ENCODE data around the gene ST6GAL1. TPM values are rescaled to one million over a fixed set of nuclear protein-coding genes. Genes with fewer than 3 reads are reported as not detected.
"Not testable (repeated sequence)": the region's sequence is repeated elsewhere in the genome, so short reads cannot be mapped to it uniquely, and the experiment has no call there.

Gene ST6GAL1
- total RNA-seq, 2 experiments from 2014 or later, result 101 to 104 TPM

DNA sequence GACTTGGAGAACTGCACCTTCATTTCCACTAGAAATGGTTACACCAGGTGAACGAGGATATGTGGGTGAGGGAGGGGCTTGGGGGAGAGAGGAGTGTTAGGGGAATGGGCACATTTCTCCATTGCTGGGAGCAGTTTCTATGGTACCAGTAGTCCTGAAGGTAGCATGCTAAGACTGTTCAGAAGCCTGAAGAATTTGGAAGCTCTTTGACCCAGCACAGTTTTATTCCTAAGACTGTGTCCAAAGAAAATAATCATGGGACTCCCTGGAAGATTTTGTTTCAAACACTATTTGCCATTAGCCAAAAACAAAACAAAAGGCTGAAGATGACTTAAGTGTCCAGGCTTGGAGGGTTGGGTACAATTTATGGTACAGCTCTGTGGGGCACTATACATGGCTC is 32.1 kb downstream of the ST6GAL1 start:
- ChIA-PET POLR2A (no interaction called here), CTCF (interaction anchor here (1.1 kb wide), 1 partner anchor 177 kb away, joined by 3 read pairs; the partner anchor contains the start of gene RPL39L)

DNA sequence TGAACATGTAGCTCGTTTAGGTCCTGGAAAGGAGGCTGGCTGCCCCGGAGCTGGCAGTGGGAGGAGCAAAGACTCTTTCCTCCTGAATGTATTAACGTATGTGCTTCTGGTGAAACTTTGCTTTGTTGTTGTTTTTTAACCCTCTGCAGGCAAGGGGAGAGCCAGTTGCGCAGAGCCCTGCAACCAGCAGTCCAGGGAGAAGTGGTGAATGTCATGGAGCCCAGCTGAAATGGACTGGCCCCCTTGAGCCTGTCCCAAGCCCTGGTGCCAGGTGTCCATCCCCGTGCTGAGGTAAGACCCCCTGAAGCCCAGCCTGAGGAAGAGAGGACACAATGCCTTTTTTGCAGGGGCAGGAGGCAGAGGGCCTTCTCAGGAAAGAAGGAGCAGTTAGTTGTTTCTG is 33.3 kb downstream of the ST6GAL1 start:
- CTCF ChIA-PET, result interaction anchor here (0.6 kb wide), 1 partner anchor 23 kb away, joined by 4 read pairs; no protein-coding TSS in a partner anchor
- POLR2A ChIA-PET, result no interaction called here

DNA sequence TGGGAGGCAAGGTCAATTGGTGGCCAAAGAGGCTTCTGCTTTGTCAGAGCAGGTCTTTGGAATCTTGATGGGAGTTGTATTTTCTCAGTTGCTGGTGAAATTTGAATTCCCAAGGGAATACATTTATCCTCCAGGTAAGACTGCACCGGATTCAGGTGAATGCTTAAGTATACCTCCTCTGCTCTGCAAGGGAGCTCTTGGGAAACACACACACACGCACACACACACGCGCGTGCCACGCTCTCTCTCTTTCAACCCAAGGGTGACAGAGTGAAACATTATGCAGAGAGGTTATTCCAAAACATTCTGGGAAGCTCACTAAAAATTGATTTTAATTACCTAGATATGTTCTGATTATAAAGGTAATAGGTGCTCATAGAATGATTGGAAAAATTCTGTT is 33.7 kb downstream of the ST6GAL1 start:
- POLR2A ChIA-PET, result no interaction called here
- CTCF ChIA-PET, result interaction anchor here (0.6 kb wide), 1 partner anchor 23 kb away, joined by 4 read pairs; no protein-coding TSS in a partner anchor

DNA sequence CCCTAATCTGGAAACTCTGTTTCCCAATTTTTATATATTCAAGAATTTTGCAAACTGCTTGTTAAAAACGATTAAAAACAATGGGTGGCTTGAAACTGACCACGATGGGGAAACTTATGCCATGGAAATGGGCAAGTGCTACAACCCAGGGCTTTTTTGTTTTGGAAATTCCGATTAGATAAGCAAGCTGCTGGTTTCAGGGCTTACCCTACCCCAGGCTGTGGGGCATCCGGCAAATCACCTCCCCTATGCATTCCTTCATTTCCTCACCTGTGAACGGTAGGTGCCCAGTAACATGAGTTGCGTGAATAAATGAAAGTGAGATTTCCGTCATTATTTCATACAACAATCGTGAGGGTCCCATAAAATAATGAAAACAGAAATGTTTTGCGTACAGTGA is 34.3 kb downstream of the ST6GAL1 start:
- POLR2A ChIA-PET, result no interaction called here
- CTCF ChIA-PET, result no interaction called here

DNA sequence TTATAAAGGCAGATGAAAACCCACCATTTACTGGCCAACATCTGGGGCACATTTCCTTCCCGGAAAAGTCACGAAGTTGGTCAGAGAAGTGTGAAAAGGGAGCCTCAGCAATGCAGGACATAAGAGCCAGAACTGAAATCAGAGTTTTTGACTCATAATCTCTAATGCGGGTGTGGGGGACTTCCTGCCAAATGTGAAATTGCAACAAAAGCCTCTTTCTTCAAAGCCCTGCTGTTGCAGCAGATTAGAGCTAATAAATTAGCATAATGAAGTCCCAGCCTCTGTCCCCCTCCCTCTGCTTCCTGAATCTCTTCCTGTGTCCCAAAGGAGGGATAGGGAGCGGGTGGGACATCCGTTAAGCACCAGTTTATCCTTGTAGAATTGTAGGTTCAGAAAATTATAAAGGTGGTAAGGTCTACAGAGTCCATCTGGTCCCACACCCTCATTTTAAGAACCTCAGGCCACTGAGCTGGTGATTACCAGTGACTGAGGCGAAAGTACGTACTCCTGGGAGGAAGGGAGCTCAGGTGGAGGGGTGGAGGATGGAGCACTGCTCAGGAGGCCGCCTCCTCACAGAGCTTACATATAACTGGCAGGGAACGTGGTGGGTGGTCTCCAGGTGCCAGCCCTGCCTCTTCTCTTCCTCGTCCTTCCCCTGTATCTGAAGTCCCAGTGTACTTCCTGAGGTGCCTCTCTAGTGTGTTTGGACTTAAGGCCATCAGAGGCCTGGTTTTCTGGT is 35.0 kb downstream of the ST6GAL1 start:
- CTCF ChIA-PET, result no interaction called here

DNA sequence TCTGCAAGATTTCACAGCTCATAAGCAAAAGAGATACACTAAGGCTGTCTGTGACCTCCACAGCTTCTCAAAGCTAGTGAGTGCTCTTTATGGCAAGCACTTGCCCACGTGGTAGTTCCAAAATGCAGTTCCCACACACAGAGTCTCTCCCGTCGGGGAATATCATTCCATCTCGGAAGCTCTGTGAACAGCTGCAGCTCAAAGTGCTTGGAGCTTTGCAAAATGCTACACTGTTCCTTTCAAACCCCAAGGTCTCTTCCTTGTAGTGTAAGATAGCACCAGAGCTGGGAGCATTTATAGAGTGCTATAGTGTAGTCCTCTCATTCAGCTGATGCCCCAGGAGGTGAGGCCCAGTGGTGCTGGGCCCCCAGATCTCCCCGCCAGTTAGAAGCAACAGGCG is 36.1 kb downstream of the ST6GAL1 start:
- CTCF ChIA-PET, result interaction anchor here (0.9 kb wide), 1 partner anchor 13 kb away, joined by 3 read pairs; no protein-coding TSS in a partner anchor
- POLR2A ChIA-PET, result no interaction called here

More for the DNA sequence above, 35.0 kb downstream of the ST6GAL1 start:
- POLR2A ChIA-PET, result no interaction called here

DNA sequence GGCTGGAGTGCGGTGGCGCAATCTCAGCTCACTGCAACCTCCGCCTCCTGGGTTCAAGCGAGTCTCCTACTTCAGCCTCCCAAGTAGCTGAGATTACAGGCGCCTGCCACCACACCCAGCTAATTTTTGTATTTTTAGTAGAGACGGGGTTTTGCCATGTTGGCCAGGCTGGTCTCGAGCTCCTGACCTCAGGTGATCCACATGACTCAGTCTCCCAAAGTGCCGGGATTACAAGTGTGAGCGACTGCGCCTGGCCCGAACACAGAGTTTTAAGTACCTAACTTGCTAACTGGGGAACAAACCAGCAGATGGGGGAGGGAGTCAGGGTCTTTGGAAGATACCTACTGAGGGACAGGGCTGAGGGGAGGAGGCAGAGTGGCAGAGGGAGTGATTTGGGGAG is 36.9 kb downstream of the ST6GAL1 start:
- CTCF ChIA-PET, result interaction anchor here (0.9 kb wide), 1 partner anchor 12 kb away, joined by 3 read pairs; no protein-coding TSS in a partner anchor
- POLR2A ChIA-PET, result not testable (repeated sequence)

DNA sequence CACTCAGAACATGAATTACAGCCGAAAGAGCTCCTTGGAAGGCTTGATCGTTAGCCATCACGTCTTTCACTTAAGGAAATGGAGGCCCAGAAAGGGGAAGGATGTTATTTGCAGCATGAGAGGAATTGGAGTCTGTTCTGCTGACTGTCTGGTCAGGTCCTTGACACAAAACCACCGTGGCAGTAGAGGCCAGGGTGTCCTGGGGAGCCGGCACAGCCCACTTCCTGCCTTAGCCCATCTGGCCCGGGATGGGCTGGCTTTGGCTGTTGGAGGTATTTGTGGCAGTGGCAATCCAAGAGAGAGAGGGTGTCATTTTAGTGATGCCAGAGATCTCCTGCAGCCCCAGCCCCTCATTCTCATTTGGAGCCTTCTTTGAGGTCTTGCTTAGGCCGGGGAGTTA is 37.4 kb downstream of the ST6GAL1 start:
- ChIA-PET POLR2A (no interaction called here), CTCF (no interaction called here)

DNA sequence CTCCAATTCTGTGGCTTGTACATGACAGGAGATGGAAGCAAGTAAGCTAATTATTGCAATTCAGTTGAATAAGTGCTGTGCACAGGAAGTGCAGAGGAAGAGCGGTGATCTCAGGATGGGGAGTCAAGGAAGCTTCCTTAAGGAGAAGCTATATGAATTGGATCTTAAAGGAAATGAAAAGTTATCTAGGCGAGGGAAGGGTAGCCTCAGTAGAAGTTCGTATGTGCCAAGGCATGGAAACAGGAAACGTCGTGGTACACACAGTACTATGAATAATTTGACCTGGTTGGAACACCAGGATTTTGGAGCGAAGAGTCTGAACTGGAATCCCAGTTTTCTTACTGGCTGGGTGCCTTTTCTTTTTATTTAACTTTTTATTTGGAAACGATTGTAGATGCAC is 39.3 kb downstream of the ST6GAL1 start:
- POLR2A ChIA-PET, result no interaction called here
- CTCF ChIA-PET, result interaction anchor here (0.7 to 1.0 kb wide), 2 partner anchors 121 to 1784 kb away, joined by 4 read pairs; no protein-coding TSS in a partner anchor

DNA sequence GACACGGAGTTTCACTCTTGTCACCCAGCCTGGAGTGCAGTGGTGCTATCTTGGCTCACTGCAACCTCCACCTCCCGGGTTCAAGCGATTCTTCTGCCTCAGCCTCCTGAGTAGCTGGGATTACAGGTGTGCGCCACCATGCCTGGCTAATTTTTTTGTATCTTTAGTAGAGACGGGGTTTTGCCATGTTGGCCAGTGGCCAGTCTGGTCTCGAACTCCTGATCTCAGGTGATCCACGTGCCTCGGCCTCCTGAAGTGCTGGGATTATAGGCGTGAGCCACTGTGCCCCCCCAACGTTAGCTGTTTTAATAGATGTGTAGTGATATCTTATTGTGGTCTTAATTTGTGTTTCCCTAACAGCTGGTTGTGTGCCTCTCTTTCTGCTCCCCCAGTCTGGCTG is 40.8 kb downstream of the ST6GAL1 start:
- CTCF ChIA-PET, result interaction anchor here (0.8 to 1.3 kb wide), 2 partner anchors 10 to 41 kb away, joined by 3 to 4 read pairs; no protein-coding TSS in a partner anchor
- POLR2A ChIA-PET, result not testable (repeated sequence)

DNA sequence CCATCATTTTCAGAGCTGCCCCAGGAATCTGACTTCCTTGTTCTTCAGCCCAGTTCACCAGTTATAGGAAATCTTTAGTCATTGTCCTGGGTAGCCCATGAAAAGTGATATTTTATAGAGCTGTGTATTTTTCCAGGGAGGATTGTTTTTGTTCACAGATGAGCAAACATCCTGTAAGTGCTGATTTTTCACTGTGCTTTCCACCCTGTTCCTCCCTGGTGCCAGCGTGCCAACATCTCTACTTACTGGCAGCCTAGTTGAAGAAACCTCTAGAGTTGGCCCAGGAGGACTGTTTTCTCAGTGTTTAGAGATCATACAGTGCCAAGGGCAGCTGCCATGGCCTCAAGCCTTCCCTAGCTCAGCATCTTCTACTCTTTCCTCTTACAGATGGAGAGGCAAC is 41.3 kb downstream of the ST6GAL1 start:
- ChIA-PET CTCF (interaction anchor here (0.7 to 1.3 kb wide), 3 partner anchors 10 to 140 kb away, joined by 3 to 4 read pairs (median 3); no protein-coding TSS in a partner anchor), POLR2A (no interaction called here)

DNA sequence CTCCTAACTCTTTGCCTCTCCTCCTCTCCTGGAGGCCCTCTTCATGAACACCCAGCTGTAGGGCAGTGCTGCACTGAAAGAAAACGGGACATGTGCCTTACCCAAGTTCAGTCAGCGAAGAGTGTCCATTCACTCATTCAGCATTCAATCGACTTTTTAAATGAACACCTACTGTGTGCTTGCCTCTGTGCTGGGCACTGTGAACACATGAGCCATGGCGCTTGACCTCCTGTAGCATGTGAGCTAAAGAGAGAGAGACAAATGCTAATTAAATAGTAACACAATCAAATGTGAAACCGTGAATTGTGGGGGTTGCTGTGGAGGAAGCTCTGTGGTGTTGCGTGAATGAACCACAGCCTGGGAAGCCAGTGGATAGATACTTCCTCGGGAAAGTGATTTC is 43.4 kb downstream of the ST6GAL1 start:
- CTCF ChIA-PET, result no interaction called here

DNA sequence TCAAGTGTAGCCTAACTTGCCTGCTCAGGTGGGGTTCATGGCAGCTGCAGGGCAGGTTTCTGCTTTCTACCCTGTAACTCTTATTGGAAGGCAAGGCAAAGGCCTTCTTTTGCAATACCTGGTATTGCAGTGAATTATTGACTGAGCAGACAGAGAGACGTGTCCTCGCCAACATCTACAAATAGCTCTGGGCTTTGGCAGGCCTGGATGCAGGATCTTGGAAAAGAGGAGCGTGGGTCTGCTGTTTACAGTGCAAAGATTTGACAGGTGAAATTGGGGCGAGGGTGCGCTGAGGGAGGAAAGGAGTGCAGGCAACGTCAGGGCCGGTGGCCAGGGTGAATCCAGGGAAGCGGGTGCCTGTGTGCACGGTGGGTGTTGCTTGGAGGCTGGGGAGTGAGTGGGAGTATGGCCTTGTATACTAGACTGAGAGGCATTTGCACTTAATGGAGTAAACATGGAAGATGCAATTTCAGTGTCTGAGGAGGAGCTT is 44.5 kb downstream of the ST6GAL1 start:
- POLR2A ChIA-PET, result no interaction called here
- CTCF ChIA-PET, result no interaction called here

More for the DNA sequence above, 43.4 kb downstream of the ST6GAL1 start:
- POLR2A ChIA-PET, result no interaction called here

DNA sequence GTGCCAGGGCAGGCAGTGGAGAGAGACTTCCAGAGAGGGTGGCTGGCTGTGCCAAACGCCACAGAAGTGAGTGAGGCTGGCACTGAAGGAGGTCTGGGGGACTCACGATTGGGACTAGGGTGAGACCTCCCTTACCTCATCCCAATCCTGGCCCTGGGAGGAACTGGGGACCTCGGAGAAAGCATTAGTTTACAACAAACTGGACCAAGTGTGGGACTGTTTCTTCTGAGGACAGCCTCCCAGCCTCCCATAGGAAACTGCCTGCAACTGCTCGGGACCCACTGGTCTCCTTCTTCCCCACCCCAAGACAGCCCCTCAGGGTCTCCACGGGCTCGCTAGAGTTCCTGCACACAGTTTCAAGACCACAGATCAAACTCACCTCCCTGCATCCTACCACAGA is 45.4 kb downstream of the ST6GAL1 start:
- ChIA-PET CTCF (no interaction called here), POLR2A (no interaction called here)

DNA sequence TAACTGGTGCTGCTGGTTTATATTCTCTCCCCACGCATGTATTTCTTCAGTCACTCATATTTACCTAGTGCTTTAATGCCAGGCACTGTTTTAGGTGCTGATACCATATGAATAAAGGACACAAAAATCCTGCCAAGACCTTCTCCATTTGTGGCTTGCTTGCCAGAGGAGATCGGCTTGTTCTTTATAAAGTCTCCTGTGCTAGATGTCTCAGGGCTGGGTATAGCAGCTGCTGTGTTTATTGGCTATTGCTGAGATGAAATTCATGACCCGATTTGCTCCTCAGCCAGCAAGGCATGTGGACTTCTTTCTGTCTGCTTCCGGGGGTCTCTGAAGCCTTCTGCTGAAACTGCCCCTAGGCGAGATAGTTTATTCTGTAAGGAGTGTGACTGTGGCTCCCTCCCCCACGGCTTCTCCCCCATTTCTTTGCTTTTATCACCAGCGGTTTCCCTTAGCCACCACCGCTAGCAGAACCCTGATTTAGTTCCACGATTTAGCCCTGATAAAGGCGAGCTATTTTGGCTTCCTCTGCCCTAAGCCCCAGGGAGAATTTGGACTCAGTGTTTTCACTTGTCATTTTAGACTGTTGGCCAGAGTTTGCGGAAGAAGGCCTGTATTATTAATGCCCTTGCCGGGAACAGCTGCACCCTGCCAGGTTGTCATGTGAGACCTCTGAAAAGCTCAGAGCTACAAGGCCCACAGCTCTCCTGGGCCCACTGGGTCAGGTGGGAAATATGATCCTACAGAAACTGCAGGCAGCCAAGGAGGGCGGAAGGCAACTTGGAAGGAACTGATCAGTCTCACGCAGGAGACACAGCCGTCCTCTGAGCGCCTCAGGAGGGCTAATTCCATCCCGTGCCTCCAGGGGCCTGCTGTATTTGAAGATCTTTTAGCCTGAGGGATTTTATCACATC is 46.8 kb downstream of the ST6GAL1 start:
- ChIA-PET CTCF (no interaction called here), POLR2A (no interaction called here)

DNA sequence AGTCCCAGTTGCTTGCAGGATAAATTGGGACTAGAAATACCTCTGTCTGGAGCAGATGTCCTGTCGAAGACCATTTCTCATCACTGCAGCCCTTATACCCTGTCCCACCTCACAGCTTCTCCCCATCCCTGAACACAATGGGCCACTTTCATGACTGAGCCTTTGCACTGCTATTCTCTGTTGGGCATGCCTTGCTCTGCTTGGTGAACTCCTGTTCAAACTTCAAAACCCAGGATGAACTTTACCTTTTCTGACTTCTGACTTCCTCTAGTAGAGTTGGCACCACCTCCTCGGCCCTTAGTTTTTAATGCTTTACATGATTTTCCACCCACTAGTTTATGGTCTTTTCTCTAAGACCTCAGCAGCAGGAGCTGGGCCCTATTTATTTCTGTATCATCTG is 48.4 kb downstream of the ST6GAL1 start:
- POLR2A ChIA-PET, result no interaction called here
- CTCF ChIA-PET, result interaction anchor here (0.6 to 0.9 kb wide), 2 partner anchors 12 to 32 kb away, joined by 3 to 4 read pairs; no protein-coding TSS in a partner anchor

DNA sequence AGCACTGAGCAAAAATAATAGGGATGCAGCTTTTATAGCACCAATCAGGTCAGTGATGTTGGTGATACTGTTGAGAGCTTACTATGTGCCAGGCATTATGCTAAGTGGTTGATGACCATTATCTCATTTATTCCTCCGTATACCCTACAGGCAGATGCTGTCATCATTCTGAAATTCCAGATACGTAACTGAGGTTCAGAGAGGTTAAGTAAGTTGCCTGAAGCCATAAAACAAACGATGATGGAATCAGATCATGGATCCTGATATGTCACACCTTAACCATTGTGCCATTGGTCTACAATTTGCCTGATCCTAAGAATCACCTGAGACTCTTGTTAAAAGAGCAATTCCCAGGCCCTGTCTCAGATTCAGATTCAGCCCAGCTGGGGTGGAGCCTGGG is 49.5 kb downstream of the ST6GAL1 start:
- ChIA-PET CTCF (interaction anchor here (0.9 kb wide), 1 partner anchor 13 kb away, joined by 3 read pairs; no protein-coding TSS in a partner anchor), POLR2A (no interaction called here)

DNA sequence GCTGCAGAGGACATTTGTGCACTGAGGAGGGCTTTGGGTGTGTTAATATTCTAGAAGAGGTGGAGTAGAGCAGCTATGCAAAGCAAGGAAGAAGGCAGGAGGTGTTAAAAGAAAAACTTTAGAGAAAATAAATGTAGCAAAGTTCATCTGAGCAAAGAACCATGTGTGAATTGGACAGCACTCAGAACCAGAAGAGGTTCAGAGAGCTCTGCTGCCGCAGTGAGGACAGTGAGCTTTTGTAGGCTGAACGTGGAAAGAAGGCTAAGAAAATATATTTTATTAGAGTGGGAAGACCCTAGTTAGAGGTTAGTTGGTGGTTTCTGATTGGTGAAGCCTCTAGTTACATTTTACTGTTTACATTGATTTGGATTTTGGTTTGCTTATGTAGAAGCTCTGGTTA is 50.7 kb downstream of the ST6GAL1 start:
- ChIA-PET POLR2A (no interaction called here), CTCF (interaction anchor here (1.1 kb wide), 1 partner anchor 9 kb away, joined by 4 read pairs; no protein-coding TSS in a partner anchor)

DNA sequence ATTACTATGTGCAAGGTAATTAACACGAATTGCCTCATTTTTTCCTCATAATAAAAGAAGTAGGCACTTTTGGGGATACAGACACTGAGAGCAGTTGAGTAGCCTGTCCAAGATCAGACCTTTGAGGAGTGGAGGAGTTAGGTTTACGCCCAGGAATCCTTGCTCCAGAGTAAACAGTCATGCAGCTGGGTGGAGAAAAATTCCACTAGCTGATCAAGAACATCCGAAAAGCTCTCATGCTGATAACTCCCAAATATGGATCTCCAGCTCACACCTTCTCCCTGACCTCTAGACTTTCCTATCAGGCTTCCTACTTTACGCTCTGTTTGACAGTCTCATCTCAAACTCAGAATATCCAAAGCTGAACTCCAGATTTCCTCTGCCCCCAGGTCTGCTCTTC is 53.3 kb downstream of the ST6GAL1 start:
- ChIA-PET CTCF (interaction anchor here (1.1 kb wide), 1 partner anchor 181 kb away, joined by 4 read pairs; no protein-coding TSS in a partner anchor), POLR2A (no interaction called here)

DNA sequence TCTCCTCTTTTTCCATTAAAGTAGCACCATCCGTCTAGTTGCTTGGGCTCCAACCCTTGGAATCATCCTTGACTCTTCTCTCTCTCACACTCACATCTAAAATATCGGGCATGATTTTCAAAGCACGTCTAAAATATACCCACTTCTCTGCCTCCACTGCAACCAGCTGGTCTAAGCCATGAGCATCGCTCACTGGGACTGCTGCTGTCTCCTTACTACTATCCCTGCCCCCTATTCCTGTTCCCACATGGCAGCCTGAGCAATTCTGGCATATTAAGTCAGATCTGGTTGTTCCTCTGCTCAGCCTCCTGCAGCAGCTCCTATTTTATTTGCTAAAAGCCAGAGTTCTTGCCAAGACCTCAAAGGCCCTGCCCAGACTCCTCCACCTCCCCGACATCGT is 53.7 kb downstream of the ST6GAL1 start:
- ChIA-PET CTCF (interaction anchor here (1.1 kb wide), 1 partner anchor 181 kb away, joined by 4 read pairs; no protein-coding TSS in a partner anchor), POLR2A (no interaction called here)

Data from activated CD8-positive, alpha-beta memory T cell treated with anti-CD3 and anti-CD28 coated beads for 36 hours (primary cell).